Stimulated activated CD8-positive, alpha-beta memory T cell treated with anti-CD3 and anti-CD28 coated beads, Interleukin-7, amount 100 ng/mL, for 1 hour (primary cell): ENCODE data around the gene CMTM3.
"Not testable (repeated sequence)": the region's sequence is repeated elsewhere in the genome, so short reads cannot be mapped to it uniquely, and the experiment has no call there.

Source experiments
- DNase-seq, 2 donors: peaks; one replicate each; pipeline ENCODE4 v3.0.0-alpha.2; 2020; ENCODE audit warnings: low read depth in 2 of 2

The CMTM3 gene

GRCh38 chr16:66609139-66609510 is 4.6 kb downstream of the CMTM3 start:
- no peak for DNase-seq

- DNase-seq: no peak
These were observed 5.8 kb downstream of the CMTM3 start for GRCh38 chr16:66610111-66610820.

DNA sequence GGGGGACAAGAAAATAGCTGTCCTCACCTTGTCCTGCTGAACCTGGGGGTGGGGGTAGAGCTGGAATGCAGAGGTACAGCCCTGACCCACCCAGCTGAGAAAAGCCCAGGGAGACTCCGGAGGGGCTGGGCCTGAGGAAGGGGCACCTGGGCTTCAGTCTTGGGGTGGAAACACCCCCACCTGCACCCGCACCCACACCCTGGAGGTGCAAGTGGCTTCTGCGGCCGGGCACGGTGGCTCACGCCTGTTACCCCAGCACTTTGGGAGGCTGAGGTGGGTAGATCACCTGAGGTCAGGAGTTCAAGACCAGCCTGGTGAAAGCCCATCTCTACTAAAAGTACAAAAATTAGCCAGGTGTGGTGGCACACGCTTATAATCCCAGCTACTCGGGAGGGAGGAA is 7.4 kb downstream of the CMTM3 start:
- DNase-seq: not testable (repeated sequence)

- DNase-seq: no peak
These were observed 7.9 kb downstream of the CMTM3 start for GRCh38 chr16:66612422-66612821.

DNA sequence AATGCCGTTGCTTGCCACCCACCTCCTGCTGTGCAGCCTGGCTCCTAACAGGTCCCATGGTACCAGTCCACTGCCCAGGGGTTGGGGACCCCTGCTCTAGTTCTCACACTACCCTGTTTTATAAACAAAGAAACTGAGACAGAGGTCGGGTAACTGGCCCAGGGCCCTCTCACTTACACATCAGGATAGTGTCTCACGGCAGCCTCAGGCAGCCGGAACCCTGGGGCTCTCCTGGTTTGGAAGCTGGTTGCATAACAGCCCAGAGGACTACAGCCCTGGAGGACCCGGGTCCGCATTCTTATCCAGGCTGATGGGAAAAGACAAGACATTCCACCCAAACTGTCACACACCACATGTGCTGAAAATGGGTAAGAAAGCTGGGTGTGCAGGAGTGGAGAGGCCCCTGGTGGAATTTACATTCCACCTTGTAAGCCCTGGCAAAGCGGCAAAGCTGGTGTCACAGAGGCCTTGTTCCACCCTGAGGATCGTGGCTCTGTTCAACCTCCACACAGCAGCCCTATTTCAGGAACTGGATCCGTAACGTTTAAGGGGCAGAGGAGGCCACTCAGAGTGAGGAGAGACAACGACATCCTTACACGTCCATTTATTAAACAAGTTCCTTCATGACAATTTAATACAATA is 9.8 kb downstream of the CMTM3 start:
- DNase-seq: no peak

DNA sequence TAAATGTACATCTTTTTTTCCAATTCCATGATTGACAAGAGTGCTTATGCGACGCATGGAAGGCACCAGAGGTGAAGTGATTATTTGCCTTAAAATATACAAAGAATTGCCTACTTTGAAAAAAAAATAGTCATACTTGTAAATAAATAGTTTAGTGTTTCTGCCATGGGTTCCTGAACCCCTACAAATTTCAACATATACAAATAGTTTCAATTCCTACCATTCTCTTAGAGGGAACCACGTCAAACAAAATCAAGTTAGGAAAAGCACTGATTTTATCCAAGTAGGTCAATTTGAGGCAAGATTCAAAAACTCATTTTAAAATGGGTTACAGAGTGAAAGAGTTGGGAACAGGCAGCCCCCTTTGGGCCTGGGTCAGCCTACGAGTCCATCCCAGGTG is 11.7 kb downstream of the CMTM3 start:
- no peak for DNase-seq

- no peak for DNase-seq
These were observed 12.1 kb downstream of the CMTM3 start for GRCh38 chr16:66616592-66616991.

GRCh38 chr16:66617010-66617434 is 12.5 kb downstream of the CMTM3 start:
- DNase-seq: no peak

GRCh38 chr16:66617728-66618127 is 13.2 kb downstream of the CMTM3 start:
- DNase-seq: no peak

DNA sequence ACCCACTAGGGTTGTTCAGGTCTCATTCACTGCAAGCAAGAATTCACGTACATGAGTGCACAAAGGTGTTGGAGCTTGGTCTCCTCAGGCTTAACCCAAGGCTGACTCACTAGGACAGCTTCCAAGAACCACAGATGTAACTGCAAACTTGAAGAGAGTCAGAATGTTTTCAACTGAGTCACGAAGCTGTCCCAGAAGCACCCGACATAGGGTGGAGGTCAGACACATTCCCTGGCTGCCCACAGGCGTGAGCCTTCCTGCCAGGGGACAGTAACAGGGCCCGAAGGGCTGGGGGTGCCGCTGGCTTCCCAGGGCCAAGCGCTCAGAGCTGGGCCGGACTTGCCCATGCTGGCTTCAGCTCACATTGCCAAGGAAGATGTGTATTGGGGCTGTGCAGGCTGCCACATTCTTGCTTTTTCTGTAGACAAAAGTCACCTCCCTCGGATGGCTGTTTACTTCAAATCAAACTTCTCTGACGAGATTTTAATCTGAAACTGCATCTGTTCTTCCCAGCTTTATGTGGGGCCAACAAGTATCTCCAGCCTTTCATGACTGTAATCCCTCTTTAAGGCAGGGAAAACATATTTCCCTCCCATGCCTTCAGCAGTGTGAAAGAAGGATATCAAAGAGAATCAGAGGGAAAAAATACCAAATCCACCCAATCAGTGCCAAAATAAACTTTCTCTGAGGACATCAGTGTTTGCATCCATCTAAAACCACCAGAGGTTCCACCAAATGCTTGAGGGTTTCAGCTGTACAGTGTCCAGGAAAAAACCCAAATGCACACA is 14.3 kb downstream of the CMTM3 start:
- no peak for DNase-seq

DNA sequence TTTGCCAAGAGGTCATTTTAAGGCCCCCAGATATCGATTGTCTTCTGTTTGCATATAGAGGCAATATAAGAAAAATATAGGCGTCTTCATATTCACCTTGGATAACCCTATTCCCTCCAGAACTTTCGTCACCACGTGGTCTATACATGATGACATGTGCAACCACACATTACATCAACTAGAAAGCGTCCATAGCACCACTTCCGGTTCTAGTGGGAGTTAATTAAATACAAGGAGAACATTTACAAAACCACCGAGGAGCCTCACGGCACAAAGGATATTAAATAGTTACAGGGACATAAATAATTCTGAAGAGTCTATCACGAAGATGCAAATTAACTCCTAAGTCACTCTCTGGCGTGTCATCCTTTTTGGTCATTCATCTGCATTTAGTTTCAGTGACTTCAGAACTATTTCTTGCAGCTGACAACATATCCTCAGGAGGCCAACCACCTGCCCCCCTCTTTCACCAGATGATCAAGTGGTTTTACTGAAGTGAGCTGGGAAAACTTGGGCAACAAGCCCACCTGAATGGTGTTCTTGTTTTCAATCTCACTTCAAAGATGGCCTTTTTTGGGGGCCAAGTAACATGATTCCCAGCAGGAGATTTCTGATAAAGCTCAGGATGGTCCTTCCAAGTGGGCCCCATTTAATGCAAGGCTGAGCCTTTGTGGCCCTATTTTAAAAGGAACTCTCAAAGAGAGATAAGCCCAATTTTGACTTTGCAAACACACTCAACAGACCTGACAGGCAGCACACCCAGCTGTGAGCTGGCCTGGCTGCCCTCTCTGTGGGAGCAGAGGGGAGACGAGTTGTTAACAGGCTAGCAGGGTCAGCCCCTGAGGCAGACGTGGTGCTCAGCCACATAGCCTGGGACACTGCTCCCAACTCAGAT is 15.3 kb downstream of the CMTM3 start:
- no peak for DNase-seq

DNA sequence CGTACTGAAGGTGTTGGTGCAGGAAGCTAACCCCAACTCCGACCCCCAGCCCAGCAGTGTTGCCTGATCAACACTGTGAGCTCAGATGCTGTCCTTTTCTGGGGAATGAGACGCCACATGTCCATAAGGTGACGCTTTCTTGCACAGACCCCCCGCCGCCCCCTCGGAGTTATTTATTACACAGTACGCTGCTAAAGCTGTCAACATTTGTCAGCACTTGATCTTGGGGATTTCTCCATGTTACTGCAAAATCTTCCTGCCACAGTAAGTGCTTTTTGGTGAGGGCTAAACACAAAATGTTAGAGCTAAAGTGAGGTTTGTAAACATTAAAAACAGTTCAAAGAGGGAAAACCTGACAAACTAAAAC is 15.9 kb downstream of the CMTM3 start:
- DNase-seq: no peak

DNA sequence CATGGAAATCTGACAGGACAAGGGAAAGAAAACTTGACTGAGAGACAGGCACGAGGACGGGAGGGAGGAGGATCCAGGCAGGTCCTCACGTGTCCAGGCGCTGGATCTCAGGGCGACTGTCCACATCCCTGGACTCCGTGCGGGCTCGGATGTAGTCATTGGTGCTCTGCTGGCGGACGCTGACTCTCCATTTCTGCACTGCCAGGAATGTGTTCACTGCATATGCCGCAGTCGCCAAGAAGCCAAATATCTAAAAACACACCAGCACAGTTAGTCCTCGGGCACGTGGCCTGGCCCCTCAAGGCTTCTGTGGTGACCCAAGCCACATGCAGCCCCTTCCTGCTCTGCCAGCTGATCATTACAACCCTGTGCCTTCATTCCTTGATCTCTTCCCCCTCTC is 17.5 kb downstream of the CMTM3 start:
- no peak for DNase-seq

DNA sequence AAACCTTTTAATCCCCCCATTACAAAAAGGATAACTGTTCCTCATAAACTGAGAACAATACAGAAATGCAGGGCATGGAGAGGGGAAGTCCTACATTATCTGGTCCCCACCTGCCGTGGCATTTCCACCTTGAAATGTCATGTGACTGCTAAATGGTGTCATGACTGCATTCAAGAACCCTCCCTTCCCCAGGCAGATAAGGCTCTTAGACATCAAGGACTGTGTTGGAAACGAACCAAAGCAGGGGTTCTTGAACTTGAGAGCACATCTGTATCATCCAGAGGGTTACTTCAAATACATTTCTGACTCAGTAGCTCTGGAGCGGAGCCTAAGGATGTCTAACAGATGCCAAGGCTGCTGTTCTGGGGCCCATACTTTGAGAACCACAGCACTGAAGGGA is 18.4 kb downstream of the CMTM3 start:
- no peak for DNase-seq

DNA sequence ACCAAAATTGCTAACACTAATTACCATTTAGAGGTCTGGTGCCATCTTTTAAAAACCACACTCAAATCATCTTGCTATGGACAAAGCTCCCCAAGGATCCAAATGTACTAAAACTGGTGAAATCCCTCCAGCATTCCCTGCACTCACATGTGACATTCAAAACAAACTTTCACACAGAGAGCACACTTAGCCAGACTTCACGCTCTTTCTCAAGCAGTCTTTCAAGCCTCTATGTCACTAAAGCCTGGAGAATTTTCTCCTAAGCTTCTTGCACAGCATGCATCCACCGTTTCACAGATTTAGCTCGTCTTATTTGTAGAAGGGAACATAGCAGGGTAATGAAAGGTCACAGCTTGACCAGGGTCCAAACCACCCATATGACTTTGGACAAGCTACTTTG is 19.3 kb downstream of the CMTM3 start:
- no peak for DNase-seq

DNA sequence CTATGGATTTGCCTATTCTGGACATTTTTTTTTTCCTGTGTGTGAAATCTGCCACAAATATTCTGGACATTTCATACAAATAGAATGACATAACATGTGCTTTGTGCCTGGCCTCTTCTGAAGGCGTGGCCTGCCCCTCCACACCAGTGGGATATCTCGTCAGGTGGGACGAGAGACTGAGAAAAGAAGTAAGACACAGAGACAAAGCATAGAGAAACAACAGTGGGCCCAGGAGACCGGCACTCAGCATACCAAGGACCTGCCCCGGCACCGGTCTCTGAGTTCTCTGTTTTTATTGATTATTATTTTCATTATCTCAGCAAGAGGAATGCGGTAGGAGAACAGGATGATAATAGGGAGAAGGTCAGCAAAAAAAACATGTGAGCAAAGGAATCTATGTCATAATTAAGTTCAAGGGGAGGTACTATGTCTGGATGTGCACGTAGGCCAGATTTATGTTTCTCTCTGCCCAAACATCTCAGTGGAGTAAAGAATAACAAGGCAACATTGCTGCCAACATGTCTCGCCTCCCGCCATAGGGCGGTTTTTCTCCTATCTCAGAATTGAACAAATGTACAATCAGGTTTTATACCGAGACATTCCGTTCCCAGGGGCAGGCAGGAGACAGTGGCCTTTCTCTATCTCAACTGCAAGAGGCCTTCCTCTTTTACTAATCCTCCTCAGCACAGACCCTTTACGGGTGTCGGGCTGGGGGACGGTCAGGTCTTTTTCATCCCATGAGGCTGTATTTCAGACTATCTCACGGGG is 23.3 kb downstream of the CMTM3 start:
- DNase-seq: not testable (repeated sequence)

DNA sequence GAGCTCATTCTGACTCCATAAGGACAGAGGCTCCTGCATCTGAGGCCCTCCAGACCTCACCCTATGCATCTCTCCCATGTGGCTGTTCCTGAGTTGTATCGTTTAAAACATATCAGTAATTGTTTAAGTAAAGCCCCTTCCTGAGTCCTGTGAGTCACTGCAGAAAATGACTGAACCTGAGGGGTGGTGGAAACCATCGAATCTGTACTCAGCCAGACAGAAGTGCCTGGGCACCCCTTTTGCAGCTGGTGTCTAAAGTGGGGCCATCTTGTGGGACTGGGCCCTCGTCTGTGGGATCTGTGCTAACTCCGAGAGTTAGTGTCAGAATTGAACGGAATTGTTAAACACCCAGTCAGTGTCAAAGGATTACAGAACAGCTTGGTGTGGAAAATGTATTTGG is 25.4 kb downstream of the CMTM3 start:
- DNase-seq: no peak

- DNase-seq: not testable (repeated sequence)
These were observed 26.2 kb downstream of the CMTM3 start for GRCh38 chr16:66630561-66631260.

- not testable (repeated sequence) for DNase-seq
These were observed 27.1 kb downstream of the CMTM3 start for GRCh38 chr16:66631558-66631957.

GRCh38 chr16:66634527-66635196 is 30.2 kb downstream of the CMTM3 start:
- no peak for DNase-seq
